Osteoblast (primary cell): ENCODE data around the gene BMP10. TPM values are rescaled to one million over a fixed set of nuclear protein-coding genes. Genes with fewer than 3 reads are reported as not detected.

Experiments
- DNase-seq: peaks from one replicate; pipeline ENCODE4 v3.0.0; 2011; ENCODE audit warnings: low spot score, mixed read lengths; ENCODE audit not compliant: insufficient read length; ENCODE audit errors: missing footprints
- H2AFZ ChIP-seq: 2 replicates; pipeline ENCODE4 v1.6.0; 2011; ENCODE audit warnings: mild to moderate bottlenecking, low read length
- H3K27ac ChIP-seq: 2 replicates; pipeline ENCODE4 v1.5.1; 2011; ENCODE audit warnings: mild to moderate bottlenecking, low read depth, low read length, moderate library complexity
- H3K27me3 ChIP-seq: 2 replicates; pipeline ENCODE4 v1.6.0; 2012; ENCODE audit warnings: mild to moderate bottlenecking, control low read depth, inconsistent platforms, low read length, moderate library complexity; ENCODE audit not compliant: insufficient read depth
- H3K36me3 ChIP-seq: 2 replicates; pipeline ENCODE4 v1.5.1; 2011; ENCODE audit warnings: mild to moderate bottlenecking, low read length, control low read depth, moderate library complexity; ENCODE audit not compliant: insufficient read depth
- H3K4me1 ChIP-seq: 2 replicates; pipeline ENCODE4 v1.5.1; 2011; ENCODE audit warnings: mild to moderate bottlenecking, low read length, control low read depth, moderate library complexity; ENCODE audit not compliant: insufficient read depth
- H3K4me2 ChIP-seq: 2 replicates; pipeline ENCODE4 v1.6.0; 2011; ENCODE audit warnings: mild to moderate bottlenecking, low read length; ENCODE audit not compliant: insufficient read depth
- H3K4me3 ChIP-seq: fragments of 200-600 bp; sonication (generic); 3 replicates; pipeline ENCODE4 v1.5.1; 2012; ENCODE audit warnings: mild to moderate bottlenecking, low read length, inconsistent platforms; ENCODE audit not compliant: insufficient read depth
- H3K79me2 ChIP-seq: 2 replicates; pipeline ENCODE4 v1.6.0; 2012; ENCODE audit warnings: mild to moderate bottlenecking, low read length, control low read depth, inconsistent platforms; ENCODE audit not compliant: insufficient read depth
- H3K9me3 ChIP-seq: 2 replicates; pipeline ENCODE4 v1.5.1; 2011; ENCODE audit warnings: low read depth, low read length, control low read depth
- H4K20me1 ChIP-seq: 2 replicates; pipeline ENCODE4 v1.6.0; 2012; ENCODE audit warnings: mild to moderate bottlenecking, low read length, control low read depth; ENCODE audit not compliant: insufficient read depth
- CTCF ChIP-seq: IDR thresholded peaks from 2 replicates; pipeline ENCODE4 v1.5.1; 2011; ENCODE audit warnings: mild to moderate bottlenecking, low read depth, low read length, moderate library complexity; ENCODE audit errors: extremely low read depth
- total RNA-seq: library from RNA; depleted of rRNA; stranded (reverse); fragments of >200 nt; gene quantifications from 2 replicates; pipeline ENCODE4 v1.2.3, GENCODE V29; 2012

BMP10 gene
- total RNA-seq, 1 donor = not detected

DNA sequence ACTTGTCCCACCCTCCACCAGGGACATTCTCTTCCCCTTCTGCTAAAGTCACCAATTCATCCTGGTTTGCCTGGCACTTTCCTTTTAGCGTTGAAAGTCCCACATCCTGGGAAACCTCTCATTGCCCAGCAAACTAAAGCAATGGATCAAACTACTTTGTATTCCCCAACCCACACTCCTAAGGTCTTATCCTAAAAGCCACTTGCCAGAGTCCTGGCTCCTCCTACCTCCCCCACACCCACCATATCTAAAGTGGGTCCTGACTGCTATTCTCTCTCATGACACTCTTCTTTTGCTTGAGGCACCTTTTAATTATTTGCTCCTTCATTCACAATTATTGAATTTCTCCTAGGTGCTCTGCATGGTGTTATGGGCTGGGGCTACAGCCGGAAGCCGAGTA is 40.9 kb upstream of the BMP10 start:
- DNase-seq = no peak
- Histone ChIP-seq H3K9me3 (no peaks in the 10 kb centered on the region), H4K20me1 (no peaks in the 10 kb centered on the region), H3K36me3 (no peaks in the 10 kb centered on the region), H3K79me2 (no peaks in the 10 kb centered on the region), H3K27ac (no peak overlapping the region), H3K27me3 (peaks cover 13% of the 10 kb centered on the region), H3K4me2 (no peak overlapping the region), H3K4me3 (no peak overlapping the region), H3K4me1 (peaks cover 7% of the 10 kb centered on the region), H2AFZ (no peak overlapping the region)
- TF ChIP-seq CTCF = no peak

DNA sequence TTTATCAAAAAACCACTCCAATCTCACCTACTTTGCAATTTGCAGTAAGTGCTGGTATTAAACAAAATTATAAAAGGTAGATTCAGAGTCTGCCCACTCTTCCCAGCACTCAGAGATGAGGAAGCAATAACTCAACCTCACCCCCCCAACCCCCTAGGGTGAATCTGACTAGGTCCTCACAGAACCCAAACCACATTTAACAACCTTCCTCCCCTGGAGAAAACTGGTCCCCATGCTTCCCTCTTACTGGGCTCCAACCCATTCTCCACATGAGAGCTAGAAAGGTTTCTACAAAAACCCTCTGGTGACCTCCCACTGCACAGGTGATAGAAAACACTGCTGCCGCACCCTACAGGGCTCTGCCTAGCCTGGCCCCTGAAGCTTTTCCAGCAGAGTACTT is 40.5 kb upstream of the BMP10 start:
- no peak overlapping the region for H3K4me2 ChIP-seq
- H3K9me3 ChIP-seq = no peaks in the 10 kb centered on the region
- TF ChIP-seq CTCF = no peak
- peaks cover 13% of the 10 kb centered on the region for H3K27me3 ChIP-seq
- no peak overlapping the region for H3K27ac ChIP-seq
- H3K79me2 ChIP-seq = no peaks in the 10 kb centered on the region
- H3K36me3 ChIP-seq = no peaks in the 10 kb centered on the region
- H4K20me1 ChIP-seq = no peaks in the 10 kb centered on the region
- DNase-seq = no peak
- H3K4me1 ChIP-seq = peaks cover 7% of the 10 kb centered on the region
- H2AFZ ChIP-seq = no peak overlapping the region
- H3K4me3 ChIP-seq = no peak overlapping the region

DNA sequence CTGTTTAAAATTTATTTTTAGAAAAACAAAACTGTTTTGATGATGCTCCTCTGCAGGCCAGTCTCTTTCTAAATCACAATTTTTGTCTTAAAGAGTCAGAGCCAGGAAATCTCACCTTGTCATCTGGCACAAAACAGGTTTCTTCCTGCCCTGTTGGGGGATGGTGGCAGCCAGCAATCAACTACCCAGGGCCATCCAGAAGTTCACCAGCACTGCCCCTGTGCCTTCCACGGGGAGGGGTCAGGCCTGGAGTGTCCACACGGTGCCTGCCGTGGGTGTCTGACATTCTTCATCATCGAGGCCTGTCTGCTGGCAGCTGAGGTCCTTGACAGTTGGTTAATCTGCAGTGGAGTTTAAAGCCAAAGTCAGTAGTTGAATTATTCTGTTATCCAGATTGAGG is 40.0 kb upstream of the BMP10 start:
- no peaks in the 10 kb centered on the region for H3K9me3 ChIP-seq
- peaks cover 7% of the 10 kb centered on the region for H3K4me1 ChIP-seq
- H3K4me2 ChIP-seq = no peak overlapping the region
- no peak for TF ChIP-seq CTCF
- no peaks in the 10 kb centered on the region for H3K79me2 ChIP-seq
- H3K27ac ChIP-seq = no peak overlapping the region
- no peak overlapping the region for H3K4me3 ChIP-seq
- no peaks in the 10 kb centered on the region for H3K36me3 ChIP-seq
- no peak overlapping the region for H2AFZ ChIP-seq
- H3K27me3 ChIP-seq = peaks cover 13% of the 10 kb centered on the region
- peak; percentile 15 for DNase-seq
- no peaks in the 10 kb centered on the region for H4K20me1 ChIP-seq

DNA sequence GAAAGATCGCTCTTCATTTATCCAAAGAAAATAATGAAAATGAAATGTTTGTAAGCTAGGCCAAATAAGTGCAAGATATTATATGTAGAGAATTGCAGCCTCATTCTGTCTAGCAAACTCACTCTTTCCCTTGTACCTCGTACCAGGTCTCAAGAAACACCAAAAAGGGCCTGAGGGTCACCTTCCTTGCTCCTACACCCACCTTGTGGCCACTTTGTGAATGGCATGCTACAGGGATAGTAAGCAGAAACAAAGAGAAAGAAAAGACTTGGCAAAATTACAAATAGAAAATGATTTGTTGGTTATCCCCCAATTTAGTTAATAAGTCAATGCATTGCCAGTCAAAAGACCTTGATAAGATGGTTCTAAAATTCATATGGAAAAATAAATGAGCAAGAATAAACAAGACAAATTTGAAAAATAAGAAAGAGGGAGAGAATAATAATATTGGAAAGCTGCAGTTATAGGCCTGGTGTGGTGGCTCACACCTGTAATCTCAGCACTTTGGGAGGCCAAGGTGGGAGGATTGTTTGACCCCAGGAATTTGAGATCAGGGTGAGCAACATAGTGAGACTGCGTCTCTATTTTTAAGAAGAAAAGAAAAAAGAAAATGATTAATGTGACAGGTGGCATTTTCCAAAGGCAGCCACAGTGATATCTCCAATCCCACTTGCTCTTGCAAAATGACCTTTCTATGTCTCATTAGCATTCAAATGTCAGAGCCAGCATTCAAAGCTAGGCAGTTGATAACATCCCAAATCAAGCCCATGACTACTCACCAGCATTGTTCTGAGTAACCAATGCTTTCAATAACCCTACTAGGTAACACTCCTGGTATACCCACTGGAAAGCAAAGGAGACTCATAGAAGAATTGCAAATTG is 38.8 kb upstream of the BMP10 start:
- no peak overlapping the region for H3K4me3 ChIP-seq
- H3K27me3 ChIP-seq = peaks cover 13% of the 10 kb centered on the region
- H3K4me2 ChIP-seq = no peak overlapping the region
- H3K27ac ChIP-seq = no peak overlapping the region
- no peak overlapping the region for H2AFZ ChIP-seq
- peak; percentile 93 for TF ChIP-seq CTCF
- peak; percentile 53 for DNase-seq
- H3K36me3 ChIP-seq = no peaks in the 10 kb centered on the region
- no peaks in the 10 kb centered on the region for H3K79me2 ChIP-seq
- no peaks in the 10 kb centered on the region for H3K9me3 ChIP-seq
- H4K20me1 ChIP-seq = no peaks in the 10 kb centered on the region
- H3K4me1 ChIP-seq = peaks cover 7% of the 10 kb centered on the region
